ENCODE measurements around the gene TMCC2.

TMCC2 gene

GRCh38 chr1:205271277-205271676 is 43.5 kb downstream of the TMCC2 start:
- no peak for DNase-seq (ENCODE audit: low spot score)
- POLR2A ChIA-PET (ENCODE audit: low non-redundant PET), result no interaction called here

GRCh38 chr1:205271745-205272144 is 44.0 kb downstream of the TMCC2 start:
- no peak for DNase-seq (ENCODE audit: low spot score)
- ChIA-PET CTCF (interaction anchor here (0.5 to 9.0 kb wide), 14 partner anchors 8 to 283 kb away, joined by 3 to 622 read pairs (median 4); partner anchors contain the start of gene NUAK2), POLR2A (ENCODE audit: low non-redundant PET) (no interaction called here)
- no peak for TF ChIP-seq CTCF (conservative IDR thresholded peaks at IDR 0.05; ENCODE audit: low read depth)
- peak overlapping the region; percentile 5; the same call in 1 of the 2 replicates for H3K27ac ChIP-seq

More at GRCh38 chr1:205271277-205271676, 43.5 kb downstream of the TMCC2 start:
- TF ChIP-seq CTCF (conservative IDR thresholded peaks at IDR 0.05; ENCODE audit: low read depth), result no peak; the same call in 1 of the 2 replicates
- peak overlapping the region; percentile 5; the same call in 1 of the 2 replicates for H3K27ac ChIP-seq
- CTCF ChIA-PET, result interaction anchor here (0.6 to 9.0 kb wide), 14 partner anchors 9 to 282 kb away, joined by 3 to 622 read pairs (median 4); partner anchors contain the start of gene NUAK2

DNA sequence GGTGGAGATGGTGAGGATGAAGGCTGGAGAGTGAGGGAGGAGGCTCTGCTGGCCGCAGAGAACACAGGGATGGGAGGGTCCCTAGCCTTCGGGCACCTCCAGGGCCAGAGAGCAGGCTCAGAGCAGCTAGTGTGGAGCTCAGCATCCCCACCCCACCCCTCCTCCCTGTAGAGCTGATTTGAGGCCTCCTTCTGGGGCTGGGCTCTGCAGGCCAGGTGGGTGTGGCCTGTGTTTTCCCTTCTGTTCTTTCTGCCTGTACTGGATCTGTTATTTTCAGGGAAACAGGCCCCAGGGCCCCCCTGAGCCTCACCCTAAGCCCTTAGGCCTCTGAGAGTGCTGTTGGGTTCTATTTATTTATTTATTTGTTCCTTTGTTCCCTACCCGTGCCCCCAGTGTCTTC is 44.8 kb downstream of the TMCC2 start:
- no peak for TF ChIP-seq CTCF (conservative IDR thresholded peaks at IDR 0.05; ENCODE audit: low read depth)
- ChIA-PET POLR2A (ENCODE audit: low non-redundant PET) (no interaction called here), CTCF (interaction anchor here (0.5 to 9.0 kb wide), 10 partner anchors 9 to 635 kb away, joined by 3 to 622 read pairs (median 9); partner anchors contain the start of gene NUAK2)
- no peak for DNase-seq (ENCODE audit: low spot score)
- no peak overlapping the region for H3K27ac ChIP-seq

DNA sequence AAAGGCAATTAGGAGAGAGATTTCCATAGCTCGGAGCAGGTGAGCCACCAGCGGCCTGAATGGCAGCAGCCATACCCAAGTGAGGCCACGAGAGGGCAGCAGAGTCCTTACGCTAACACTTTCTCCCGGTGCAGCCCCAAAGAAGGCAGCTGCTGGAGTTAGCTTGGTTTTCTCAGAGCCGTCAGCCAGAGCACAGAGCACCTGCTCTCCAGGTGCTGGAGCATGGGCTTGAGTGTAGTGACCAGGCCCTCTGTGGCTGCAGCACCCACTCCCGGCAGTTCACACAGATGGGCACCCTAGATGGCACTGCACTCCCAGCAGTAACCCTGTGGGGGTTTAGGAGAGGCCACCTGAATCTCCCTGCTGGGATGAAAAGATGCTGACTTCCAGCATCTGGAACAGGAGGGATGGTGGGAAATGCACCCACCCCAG is 45.8 kb downstream of the TMCC2 start:
- DNase-seq (ENCODE audit: low spot score), result peak; percentile 96
- peak overlapping the region; percentile 90 for H3K27ac ChIP-seq
- POLR2A ChIA-PET (ENCODE audit: low non-redundant PET), result interaction anchor here (0.6 to 1.0 kb wide), 5 partner anchors 44 to 139 kb away, joined by 3 to 7 read pairs (median 3); no protein-coding TSS in a partner anchor
- peak; percentile 97 for TF ChIP-seq CTCF (conservative IDR thresholded peaks at IDR 0.05; ENCODE audit: low read depth)
- CTCF ChIA-PET, result interaction anchor here (0.5 to 9.0 kb wide), 53 partner anchors 8 to 825 kb away, joined by 3 to 622 read pairs (median 5); partner anchors contain the start of genes BLACAT1, KLHDC8A and NUAK2

DNA sequence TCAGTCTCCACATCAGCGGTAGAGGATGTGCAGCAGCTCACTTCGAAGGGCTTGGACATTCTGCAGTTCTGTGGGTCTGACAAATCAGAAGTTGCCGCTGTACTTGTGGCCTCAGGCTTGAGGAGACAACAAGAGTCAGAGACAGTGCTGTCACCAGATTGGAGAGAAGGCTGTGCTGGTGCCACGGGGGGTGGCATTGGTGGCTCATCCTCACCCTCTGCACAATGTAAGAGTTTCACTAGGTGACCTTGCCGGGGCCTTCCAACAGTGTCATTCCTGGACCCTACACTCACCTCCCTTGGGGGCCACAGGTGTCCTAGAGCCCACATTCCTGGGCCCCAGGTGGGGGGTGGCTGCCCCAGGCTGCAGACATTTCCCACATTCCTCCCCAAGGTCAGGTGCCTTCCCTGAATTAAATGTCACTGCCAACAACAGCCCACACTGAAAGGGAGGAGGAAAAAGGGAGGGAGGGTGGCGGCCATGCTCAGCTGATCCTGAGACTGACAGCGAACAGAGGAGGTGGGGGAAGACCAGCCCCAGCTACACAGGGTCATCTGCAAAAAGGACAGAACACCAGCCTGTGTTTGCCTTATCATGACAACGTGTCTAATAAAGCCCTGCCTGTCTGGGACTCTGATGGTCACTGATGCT is 46.4 kb downstream of the TMCC2 start:
- no peak for DNase-seq (ENCODE audit: low spot score)
- TF ChIP-seq CTCF (conservative IDR thresholded peaks at IDR 0.05; ENCODE audit: low read depth), result no peak
- CTCF ChIA-PET, result interaction anchor here (0.5 to 9.0 kb wide), 48 partner anchors 8 to 416 kb away, joined by 3 to 622 read pairs (median 6); partner anchors contain the start of genes BLACAT1, KLHDC8A and NUAK2
- POLR2A ChIA-PET (ENCODE audit: low non-redundant PET), result interaction anchor here (0.5 to 1.0 kb wide), 5 partner anchors 11 to 138 kb away, joined by 3 to 7 read pairs (median 3); no protein-coding TSS in a partner anchor
- H3K27ac ChIP-seq, result peak overlapping the region; percentile 90

DNA sequence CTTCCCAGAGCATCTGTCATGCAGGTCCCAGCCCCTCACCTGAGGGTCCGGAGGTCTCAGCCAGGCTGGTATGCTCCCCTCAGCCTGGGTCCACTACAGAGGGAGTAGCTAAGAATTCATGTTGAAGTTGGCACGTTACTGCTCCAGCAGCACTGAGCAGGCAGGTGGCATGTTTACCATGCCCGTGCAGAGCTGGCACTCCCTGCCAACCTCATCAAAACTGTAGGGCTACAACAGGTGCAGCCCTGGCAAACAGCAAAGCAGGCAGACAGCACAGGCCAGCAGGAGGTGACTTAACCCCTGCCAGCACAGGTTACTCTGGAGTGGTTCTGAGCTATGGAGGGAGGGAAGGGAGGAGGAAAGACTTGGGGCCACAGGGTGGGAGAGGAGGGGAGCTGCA is 47.4 kb downstream of the TMCC2 start:
- ChIA-PET POLR2A (ENCODE audit: low non-redundant PET) (interaction anchor here (2.5 kb wide), 1 partner anchor 45 kb away, joined by 26 read pairs; the partner anchor contains the start of gene NUAK2), CTCF (interaction anchor here (0.5 to 9.0 kb wide), 11 partner anchors 19 to 248 kb away, joined by 3 to 622 read pairs (median 3); partner anchors contain the start of gene NUAK2)
- DNase-seq (ENCODE audit: low spot score), result no peak

More for the DNA sequence above, 47.4 kb downstream of the TMCC2 start:
- no peak for TF ChIP-seq CTCF (conservative IDR thresholded peaks at IDR 0.05; ENCODE audit: low read depth)
- peak overlapping the region; percentile 90 for H3K27ac ChIP-seq
